ENCODE results near the gene MMEL1.
"Not testable (repeated sequence)": the region's sequence is repeated elsewhere in the genome, so short reads cannot be mapped to it uniquely, and the experiment has no call there.

DNA sequence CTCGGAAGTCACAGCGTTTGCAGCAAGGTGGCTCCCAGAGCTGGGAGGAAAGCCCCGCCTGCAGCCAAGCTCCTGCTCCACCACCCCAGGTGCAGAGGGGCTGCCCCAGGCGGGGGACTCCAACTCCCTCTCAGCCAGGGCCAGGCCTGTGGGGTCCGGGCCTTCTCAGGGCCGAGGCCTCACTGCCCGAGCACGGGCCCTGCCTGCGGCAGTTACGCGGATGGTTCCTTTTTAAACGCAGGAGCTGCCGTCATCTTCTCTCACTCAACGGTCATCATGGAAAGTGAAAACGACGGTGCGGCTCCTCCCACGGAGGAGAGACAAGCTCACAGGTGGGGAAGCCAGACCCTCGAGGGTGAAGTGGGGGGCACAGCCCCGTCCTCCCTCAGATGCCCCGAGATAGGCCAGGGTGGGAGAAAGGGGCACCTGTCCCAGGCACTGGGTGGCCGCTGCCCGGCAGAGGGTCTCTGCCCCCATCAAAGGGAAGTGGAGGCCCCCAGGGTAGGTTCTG, 55.2 kb downstream of the MMEL1 start:
- TF ChIP-seq, protein P1, sequence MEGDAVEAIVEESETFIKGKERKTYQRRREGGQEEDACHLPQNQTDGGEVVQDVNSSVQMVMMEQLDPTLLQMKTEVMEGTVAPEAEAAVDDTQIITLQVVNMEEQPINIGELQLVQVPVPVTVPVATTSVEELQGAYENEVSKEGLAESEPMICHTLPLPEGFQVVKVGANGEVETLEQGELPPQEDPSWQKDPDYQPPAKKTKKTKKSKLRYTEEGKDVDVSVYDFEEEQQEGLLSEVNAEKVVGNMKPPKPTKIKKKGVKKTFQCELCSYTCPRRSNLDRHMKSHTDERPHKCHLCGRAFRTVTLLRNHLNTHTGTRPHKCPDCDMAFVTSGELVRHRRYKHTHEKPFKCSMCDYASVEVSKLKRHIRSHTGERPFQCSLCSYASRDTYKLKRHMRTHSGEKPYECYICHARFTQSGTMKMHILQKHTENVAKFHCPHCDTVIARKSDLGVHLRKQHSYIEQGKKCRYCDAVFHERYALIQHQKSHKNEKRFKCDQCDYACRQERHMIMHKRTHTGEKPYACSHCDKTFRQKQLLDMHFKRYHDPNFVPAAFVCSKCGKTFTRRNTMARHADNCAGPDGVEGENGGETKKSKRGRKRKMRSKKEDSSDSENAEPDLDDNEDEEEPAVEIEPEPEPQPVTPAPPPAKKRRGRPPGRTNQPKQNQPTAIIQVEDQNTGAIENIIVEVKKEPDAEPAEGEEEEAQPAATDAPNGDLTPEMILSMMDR (IDR thresholded peaks at IDR 0.05), result not testable (repeated sequence)
- not testable (repeated sequence) for TF ChIP-seq POLR2A (IDR thresholded peaks at IDR 0.05)

All from body of pancreas (tissue), 4 donors.